Fibroblast of gingiva (primary cell): ENCODE results near the gene NHERF1.

Experiments
- DNase-seq: peaks from one replicate; pipeline ENCODE4 v3.0.0-alpha.2; 2011; ENCODE audit warnings: low read depth

The NHERF1 gene

GRCh38 chr17:74808714-74809430, 60.4 kb downstream of the NHERF1 start:
- no peak for DNase-seq

GRCh38 chr17:74810699-74811485, 62.5 kb downstream of the NHERF1 start:
- no peak for DNase-seq

- no peak for DNase-seq
These were observed 63.9 kb downstream of the NHERF1 start for GRCh38 chr17:74812109-74813009.

- no peak for DNase-seq
These were observed 66.0 kb downstream of the NHERF1 start for GRCh38 chr17:74814453-74814852.

- DNase-seq: no peak
These were observed 66.6 kb downstream of the NHERF1 start for GRCh38 chr17:74815067-74815466.

- DNase-seq: no peak
These were observed 67.3 kb downstream of the NHERF1 start for GRCh38 chr17:74815550-74816370.

- no peak for DNase-seq
These were observed 68.6 kb downstream of the NHERF1 start for GRCh38 chr17:74816905-74817620.

GRCh38 chr17:74818291-74818938, 70.0 kb downstream of the NHERF1 start:
- DNase-seq: no peak
